OCI-LY3 (cell line): ENCODE results near the gene LRPPRC.

ENCODE experiments used
- EZH2phosphoT487 ChIP-seq: fragments of 200-600 bp; shearing (Covaris generic); IDR thresholded peaks from 2 replicates; pipeline ENCODE4 v1.6.1; 2018; ENCODE audit warnings: antibody characterized with exemption, mixed run types, low read depth
- TF ChIP-seq, protein P1 (sequence below): fragments of 200-600, 300-600 bp; sonication (generic); IDR thresholded peaks from 2 replicates; pipeline ENCODE4 v1.5.1; 2014; ENCODE audit warnings: antibody characterized with exemption, low read length, low read depth

DNA sequence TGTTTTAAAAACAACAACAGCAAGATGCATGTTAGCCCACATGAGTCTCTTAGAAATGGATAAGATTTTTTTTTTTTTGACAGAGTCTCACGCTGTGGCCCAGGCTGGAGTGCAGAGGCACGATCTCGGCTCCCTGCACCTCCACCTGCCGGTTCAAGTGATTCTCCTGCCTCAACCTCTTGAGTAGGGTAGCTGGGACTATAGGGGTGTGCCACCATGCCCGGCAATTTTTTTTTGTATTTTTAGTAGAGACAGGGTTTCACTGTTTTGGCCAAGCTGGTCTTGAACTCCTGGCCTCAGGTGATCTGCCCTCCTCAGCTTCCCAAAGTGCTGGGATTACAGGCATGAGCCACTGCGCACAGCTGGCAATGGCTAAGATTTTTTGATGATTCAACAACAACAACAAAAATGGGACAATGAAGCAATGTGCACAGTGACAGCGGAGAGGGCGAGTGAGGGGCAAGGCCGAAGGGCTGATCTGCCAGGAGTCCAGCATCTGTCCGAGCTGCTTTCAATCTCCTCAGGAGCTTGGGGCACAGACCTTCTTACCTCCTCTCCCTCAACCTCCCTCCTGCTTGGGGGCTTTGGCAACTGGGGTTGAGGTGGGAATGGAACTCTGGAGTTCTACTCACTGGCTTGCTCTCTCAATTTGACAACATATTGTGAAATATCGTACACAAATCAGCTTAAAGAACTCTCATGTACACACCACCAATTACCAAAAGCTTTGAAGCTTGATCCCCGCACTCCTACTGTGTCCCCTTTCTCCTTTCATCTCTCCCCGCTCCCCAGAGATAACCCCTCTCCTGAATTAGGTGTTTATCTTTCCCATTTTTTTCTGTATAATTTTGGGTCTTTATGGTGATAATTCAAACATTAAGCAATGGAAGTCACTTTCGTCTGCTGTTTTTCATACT is 153.6 kb downstream of the LRPPRC start:
- TF ChIP-seq, protein P1, sequence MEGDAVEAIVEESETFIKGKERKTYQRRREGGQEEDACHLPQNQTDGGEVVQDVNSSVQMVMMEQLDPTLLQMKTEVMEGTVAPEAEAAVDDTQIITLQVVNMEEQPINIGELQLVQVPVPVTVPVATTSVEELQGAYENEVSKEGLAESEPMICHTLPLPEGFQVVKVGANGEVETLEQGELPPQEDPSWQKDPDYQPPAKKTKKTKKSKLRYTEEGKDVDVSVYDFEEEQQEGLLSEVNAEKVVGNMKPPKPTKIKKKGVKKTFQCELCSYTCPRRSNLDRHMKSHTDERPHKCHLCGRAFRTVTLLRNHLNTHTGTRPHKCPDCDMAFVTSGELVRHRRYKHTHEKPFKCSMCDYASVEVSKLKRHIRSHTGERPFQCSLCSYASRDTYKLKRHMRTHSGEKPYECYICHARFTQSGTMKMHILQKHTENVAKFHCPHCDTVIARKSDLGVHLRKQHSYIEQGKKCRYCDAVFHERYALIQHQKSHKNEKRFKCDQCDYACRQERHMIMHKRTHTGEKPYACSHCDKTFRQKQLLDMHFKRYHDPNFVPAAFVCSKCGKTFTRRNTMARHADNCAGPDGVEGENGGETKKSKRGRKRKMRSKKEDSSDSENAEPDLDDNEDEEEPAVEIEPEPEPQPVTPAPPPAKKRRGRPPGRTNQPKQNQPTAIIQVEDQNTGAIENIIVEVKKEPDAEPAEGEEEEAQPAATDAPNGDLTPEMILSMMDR = no peak
- no peak for TF ChIP-seq EZH2phosphoT487
